ENCODE measurements around the gene OR5V1.

- TF ChIP-seq POLR2A (IDR thresholded peaks at IDR 0.05; ENCODE audit: low read length) (no peak), GATA1 (IDR thresholded peaks at IDR 0.05; ENCODE audit: low read depth, low read length) (no peak)
Measured at GRCh38 chr6:29336269-29336668, 32.4 kb downstream of the OR5V1 start.
